Measurements from ENCODE around the gene OBSCN. TPM values are rescaled to one million over a fixed set of nuclear protein-coding genes. Genes with fewer than 3 reads are reported as not detected.

OBSCN gene
- total and polyA plus RNA-seq, 4 donors = 0.54 to 5.6 (median 2.7) TPM

DNA sequence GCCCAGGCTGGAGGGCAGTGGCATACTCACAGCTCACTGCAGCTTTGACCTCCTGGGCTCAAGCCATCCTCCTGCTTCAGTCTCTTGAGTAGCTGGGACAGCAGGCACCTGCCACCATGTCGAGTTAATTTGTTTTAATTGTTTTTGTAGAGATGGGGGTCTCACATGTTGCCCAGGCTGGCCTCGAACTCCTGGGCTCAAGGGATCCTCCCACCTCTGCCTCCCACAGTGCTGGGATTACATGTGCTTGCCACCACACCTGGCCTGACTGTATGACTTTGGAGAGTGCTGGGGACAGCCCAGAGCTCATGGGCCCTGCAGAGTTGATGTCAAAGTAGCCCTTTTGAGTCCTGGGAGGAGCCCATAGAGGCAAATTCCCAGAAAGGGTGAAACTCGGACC lies 1.8 kb downstream of the OBSCN start (continued):
- TF ChIP-seq RAD21 (IDR thresholded peaks at IDR 0.05) = no peak
- no peak for TF ChIP-seq EGR1 (IDR thresholded peaks at IDR 0.05; ENCODE audit: low read depth in 2 of 2)
- TF ChIP-seq RXRA (IDR thresholded peaks at IDR 0.05) = no peak
- no peak for TF ChIP-seq MAX (IDR thresholded peaks at IDR 0.05)
- no peak for TF ChIP-seq FOXA1 (IDR thresholded peaks at IDR 0.05)
- TF ChIP-seq TAF1 (conservative IDR thresholded peaks at IDR 0.05) = no peak
- TF ChIP-seq NR2F2 (IDR thresholded peaks at IDR 0.05) = no peak
- TF ChIP-seq SP1 (IDR thresholded peaks at IDR 0.05) = no peak
- no peak for TF ChIP-seq GABPA (IDR thresholded peaks at IDR 0.05 in 1 of 2, conservative IDR thresholded peaks at IDR 0.05 in 1 of 2)

DNA sequence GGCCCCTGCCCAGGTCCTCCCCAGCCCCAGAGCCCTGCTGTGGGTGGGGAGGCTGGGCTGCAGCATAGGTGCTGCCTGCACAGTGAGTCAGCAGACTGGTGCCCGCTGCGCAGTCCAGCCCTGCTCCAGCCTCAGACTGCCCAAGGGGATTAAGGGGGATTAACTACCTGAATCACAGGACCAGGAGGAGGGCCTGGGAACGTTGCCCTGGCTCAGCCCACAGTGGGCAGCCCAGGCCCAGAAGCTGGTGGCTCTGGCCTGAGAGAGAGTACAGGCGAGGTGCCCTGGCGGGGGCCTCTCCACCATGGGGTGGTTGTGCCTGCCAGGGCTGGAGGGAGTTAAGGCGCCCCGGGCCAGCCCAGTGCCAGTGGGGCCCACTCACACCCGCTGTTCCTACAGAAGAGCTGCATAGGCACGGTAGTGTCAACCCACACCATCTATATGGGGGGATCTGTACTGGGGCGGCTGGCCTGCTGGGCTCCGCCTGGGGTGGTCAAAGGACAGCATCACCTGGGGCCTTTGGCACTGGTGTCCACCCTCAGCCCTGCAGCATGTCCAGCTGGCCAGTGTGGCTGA lies 2.3 kb downstream of the OBSCN start:
- H3K27me3 ChIP-seq (ENCODE audit: control insufficient read depth in 4 of 4, insufficient read depth in 4 of 4, low read length in 3 of 4) = no peaks in the 10 kb centered on the region
- no peak overlapping the region for H3K27ac ChIP-seq (ENCODE audit: low read depth in 1 of 2, low read length in 2 of 2)
- no peak overlapping the region for H3K4me3 ChIP-seq (ENCODE audit: low read depth in 1 of 3, low read length in 3 of 3)
- no peak for TF ChIP-seq FOXA1 (IDR thresholded peaks at IDR 0.05)
- no peak for TF ChIP-seq EGR1 (IDR thresholded peaks at IDR 0.05; ENCODE audit: low read depth in 2 of 2)
- no peak for TF ChIP-seq YY1 (IDR thresholded peaks at IDR 0.05)
- no peak for TF ChIP-seq SP1 (IDR thresholded peaks at IDR 0.05)
- TF ChIP-seq RXRA (IDR thresholded peaks at IDR 0.05) = no peak
- TF ChIP-seq NR2F2 (IDR thresholded peaks at IDR 0.05) = no peak
- H3K9me3 ChIP-seq (ENCODE audit: control insufficient read depth in 4 of 4, low read length in 3 of 4) = no peaks in the 10 kb centered on the region
- no peaks in the 10 kb centered on the region for H3K36me3 ChIP-seq (ENCODE audit: control insufficient read depth in 4 of 4, insufficient read depth in 3 of 4, low read depth in 1 of 4, low read length in 3 of 4)
- 86% methylated on average over 11 of the region's 11 CpGs for WGBS
- no peak overlapping the region for H3K9ac ChIP-seq (ENCODE audit: low read depth in 1 of 2, low read length in 2 of 2)
- H3K4me1 ChIP-seq (ENCODE audit: control insufficient read depth in 4 of 4, insufficient read depth in 4 of 4, low read length in 3 of 4) = peaks cover 0 to 8% (median 3%) of the 10 kb centered on the region in 4 donors
- no peak for DNase-seq (ENCODE audit: low spot score)

- Histone ChIP-seq H3K9ac (ENCODE audit: low read depth in 1 of 2, low read length in 2 of 2) (no peak overlapping the region), H3K4me3 (ENCODE audit: low read depth in 1 of 3, low read length in 3 of 3) (no peak overlapping the region), H3K27ac (ENCODE audit: low read depth in 1 of 2, low read length in 2 of 2) (no peak overlapping the region), H3K4me1 (ENCODE audit: control insufficient read depth in 4 of 4, insufficient read depth in 4 of 4, low read length in 3 of 4) (peaks cover 0 to 8% (median 3%) of the 10 kb centered on the region in 4 donors), H3K27me3 (ENCODE audit: control insufficient read depth in 4 of 4, insufficient read depth in 4 of 4, low read length in 3 of 4) (no peaks in the 10 kb centered on the region), H3K36me3 (ENCODE audit: control insufficient read depth in 4 of 4, insufficient read depth in 3 of 4, low read depth in 1 of 4, low read length in 3 of 4) (no peaks in the 10 kb centered on the region), H3K9me3 (ENCODE audit: control insufficient read depth in 4 of 4, low read length in 3 of 4) (no peaks in the 10 kb centered on the region)
- 95% methylated on average over 16 of the region's 16 CpGs for WGBS
- DNase-seq (ENCODE audit: low spot score) = no peak
- no peak for TF ChIP-seq GABPA (IDR thresholded peaks at IDR 0.05 in 1 of 2, conservative IDR thresholded peaks at IDR 0.05 in 1 of 2)
- TF ChIP-seq HNF4A (conservative IDR thresholded peaks at IDR 0.05) = no peak
- no peak for TF ChIP-seq RAD21 (IDR thresholded peaks at IDR 0.05)
These were observed 3.1 kb downstream of the OBSCN start for GRCh38 chr1:228210712-228211530.

GRCh38 chr1:228211531-228212414 lies 3.9 kb downstream of the OBSCN start:
- no peaks in the 10 kb centered on the region for H3K9me3 ChIP-seq (ENCODE audit: control insufficient read depth in 4 of 4, low read length in 3 of 4)
- H3K9ac ChIP-seq (ENCODE audit: low read depth in 1 of 2, low read length in 2 of 2) = no peak overlapping the region
- no peak overlapping the region for H3K27ac ChIP-seq (ENCODE audit: low read depth in 1 of 2, low read length in 2 of 2)
- H3K27me3 ChIP-seq (ENCODE audit: control insufficient read depth in 4 of 4, insufficient read depth in 4 of 4, low read length in 3 of 4) = no peaks in the 10 kb centered on the region
- DNase-seq (ENCODE audit: low spot score) = no peak
- peaks cover 0 to 8% (median 3%) of the 10 kb centered on the region in 4 donors for H3K4me1 ChIP-seq (ENCODE audit: control insufficient read depth in 4 of 4, insufficient read depth in 4 of 4, low read length in 3 of 4)
- no peak overlapping the region for H3K4me3 ChIP-seq (ENCODE audit: low read depth in 1 of 3, low read length in 3 of 3)
- H3K36me3 ChIP-seq (ENCODE audit: control insufficient read depth in 4 of 4, insufficient read depth in 3 of 4, low read depth in 1 of 4, low read length in 3 of 4) = no peaks in the 10 kb centered on the region
- WGBS = 68% methylated on average over 96 of the region's 96 CpGs
- TF ChIP-seq MAX (IDR thresholded peaks at IDR 0.05) (no peak), FOXA2 (IDR thresholded peaks at IDR 0.05) (no peak), RAD21 (IDR thresholded peaks at IDR 0.05) (no peak), EGR1 (IDR thresholded peaks at IDR 0.05; ENCODE audit: low read depth in 2 of 2) (no peak)
- TF ChIP-seq, protein P1, sequence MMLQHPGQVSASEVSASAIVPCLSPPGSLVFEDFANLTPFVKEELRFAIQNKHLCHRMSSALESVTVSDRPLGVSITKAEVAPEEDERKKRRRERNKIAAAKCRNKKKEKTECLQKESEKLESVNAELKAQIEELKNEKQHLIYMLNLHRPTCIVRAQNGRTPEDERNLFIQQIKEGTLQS (IDR thresholded peaks at IDR 0.05) = no peak
